ENCODE measurements around the gene ATP9B.

Gene ATP9B

GRCh38 chr18:79404567-79404910 lies 335.3 kb downstream of the ATP9B start:
- no peak for TF ChIP-seq ZBTB7A (tag by site-specific recombination; IDR thresholded peaks at IDR 0.05; ENCODE audit: low read depth)
- CTCF ChIA-PET = no interaction called here
- POLR2A ChIA-PET = interaction anchor here (1.2 kb wide), 1 partner anchor 14 kb away, joined by 3 read pairs; no protein-coding TSS in a partner anchor
- Histone ChIP-seq H3K27ac (ENCODE audit: extremely low read depth, low read depth, low read length) (no peak overlapping the region), H3K36me3 (ENCODE audit: control insufficient read depth in 2 of 2, insufficient read depth in 1 of 2, low read length in 2 of 2) (no peaks in the 10 kb centered on the region), H3K9me3 (ENCODE audit: control insufficient read depth, insufficient read depth, low read depth, low read length) (no peaks in the 10 kb centered on the region), H3K4me3 (ENCODE audit: low read depth, low read length) (no peak overlapping the region), H3K4me1 (ENCODE audit: control insufficient read depth, insufficient read depth, low read length) (no peaks in the 10 kb centered on the region)

GRCh38 chr18:79405019-79405780 lies 336.0 kb downstream of the ATP9B start:
- ChIA-PET POLR2A (no interaction called here), CTCF (no interaction called here)
- TF ChIP-seq ZNF521 (tag by site-specific recombination; IDR thresholded peaks at IDR 0.05) = no peak
- TF ChIP-seq ZNF398 (tag by site-specific recombination; IDR thresholded peaks at IDR 0.05) = no peak
- TF ChIP-seq, protein P1, sequence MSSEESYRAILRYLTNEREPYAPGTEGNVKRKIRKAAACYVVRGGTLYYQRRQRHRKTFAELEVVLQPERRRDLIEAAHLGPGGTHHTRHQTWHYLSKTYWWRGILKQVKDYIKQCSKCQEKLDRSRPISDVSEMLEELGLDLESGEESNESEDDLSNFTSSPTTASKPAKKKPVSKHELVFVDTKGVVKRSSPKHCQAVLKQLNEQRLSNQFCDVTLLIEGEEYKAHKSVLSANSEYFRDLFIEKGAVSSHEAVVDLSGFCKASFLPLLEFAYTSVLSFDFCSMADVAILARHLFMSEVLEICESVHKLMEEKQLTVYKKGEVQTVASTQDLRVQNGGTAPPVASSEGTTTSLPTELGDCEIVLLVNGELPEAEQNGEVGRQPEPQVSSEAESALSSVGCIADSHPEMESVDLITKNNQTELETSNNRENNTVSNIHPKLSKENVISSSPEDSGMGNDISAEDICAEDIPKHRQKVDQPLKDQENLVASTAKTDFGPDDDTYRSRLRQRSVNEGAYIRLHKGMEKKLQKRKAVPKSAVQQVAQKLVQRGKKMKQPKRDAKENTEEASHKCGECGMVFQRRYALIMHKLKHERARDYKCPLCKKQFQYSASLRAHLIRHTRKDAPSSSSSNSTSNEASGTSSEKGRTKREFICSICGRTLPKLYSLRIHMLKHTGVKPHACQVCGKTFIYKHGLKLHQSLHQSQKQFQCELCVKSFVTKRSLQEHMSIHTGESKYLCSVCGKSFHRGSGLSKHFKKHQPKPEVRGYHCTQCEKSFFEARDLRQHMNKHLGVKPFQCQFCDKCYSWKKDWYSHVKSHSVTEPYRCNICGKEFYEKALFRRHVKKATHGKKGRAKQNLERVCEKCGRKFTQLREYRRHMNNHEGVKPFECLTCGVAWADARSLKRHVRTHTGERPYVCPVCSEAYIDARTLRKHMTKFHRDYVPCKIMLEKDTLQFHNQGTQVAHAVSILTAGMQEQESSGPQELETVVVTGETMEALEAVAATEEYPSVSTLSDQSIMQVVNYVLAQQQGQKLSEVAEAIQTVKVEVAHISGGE (tag by site-specific recombination; conservative IDR thresholded peaks at IDR 0.05; ENCODE audit: low read depth) = no peak
- TF ChIP-seq ZNF433 (tag by site-specific recombination; IDR thresholded peaks at IDR 0.05; ENCODE audit: low read depth) = no peak
- no peak for TF ChIP-seq ZNF292 (tag by site-specific recombination; IDR thresholded peaks at IDR 0.05; ENCODE audit: borderline replicate concordance, low read depth)
- TF ChIP-seq, protein P2, sequence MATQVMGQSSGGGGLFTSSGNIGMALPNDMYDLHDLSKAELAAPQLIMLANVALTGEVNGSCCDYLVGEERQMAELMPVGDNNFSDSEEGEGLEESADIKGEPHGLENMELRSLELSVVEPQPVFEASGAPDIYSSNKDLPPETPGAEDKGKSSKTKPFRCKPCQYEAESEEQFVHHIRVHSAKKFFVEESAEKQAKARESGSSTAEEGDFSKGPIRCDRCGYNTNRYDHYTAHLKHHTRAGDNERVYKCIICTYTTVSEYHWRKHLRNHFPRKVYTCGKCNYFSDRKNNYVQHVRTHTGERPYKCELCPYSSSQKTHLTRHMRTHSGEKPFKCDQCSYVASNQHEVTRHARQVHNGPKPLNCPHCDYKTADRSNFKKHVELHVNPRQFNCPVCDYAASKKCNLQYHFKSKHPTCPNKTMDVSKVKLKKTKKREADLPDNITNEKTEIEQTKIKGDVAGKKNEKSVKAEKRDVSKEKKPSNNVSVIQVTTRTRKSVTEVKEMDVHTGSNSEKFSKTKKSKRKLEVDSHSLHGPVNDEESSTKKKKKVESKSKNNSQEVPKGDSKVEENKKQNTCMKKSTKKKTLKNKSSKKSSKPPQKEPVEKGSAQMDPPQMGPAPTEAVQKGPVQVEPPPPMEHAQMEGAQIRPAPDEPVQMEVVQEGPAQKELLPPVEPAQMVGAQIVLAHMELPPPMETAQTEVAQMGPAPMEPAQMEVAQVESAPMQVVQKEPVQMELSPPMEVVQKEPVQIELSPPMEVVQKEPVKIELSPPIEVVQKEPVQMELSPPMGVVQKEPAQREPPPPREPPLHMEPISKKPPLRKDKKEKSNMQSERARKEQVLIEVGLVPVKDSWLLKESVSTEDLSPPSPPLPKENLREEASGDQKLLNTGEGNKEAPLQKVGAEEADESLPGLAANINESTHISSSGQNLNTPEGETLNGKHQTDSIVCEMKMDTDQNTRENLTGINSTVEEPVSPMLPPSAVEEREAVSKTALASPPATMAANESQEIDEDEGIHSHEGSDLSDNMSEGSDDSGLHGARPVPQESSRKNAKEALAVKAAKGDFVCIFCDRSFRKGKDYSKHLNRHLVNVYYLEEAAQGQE (tag by site-specific recombination; IDR thresholded peaks at IDR 0.05) = no peak
- no peak for TF ChIP-seq ZNF114 (tag by site-specific recombination; IDR thresholded peaks at IDR 0.05)
- no peak for TF ChIP-seq MEIS1 (CRISPR knock-in tag; IDR thresholded peaks at IDR 0.05; ENCODE audit: borderline replicate concordance)
- TF ChIP-seq ZNF133 (tag by site-specific recombination; IDR thresholded peaks at IDR 0.05) = no peak
- Histone ChIP-seq H3K4me3 (ENCODE audit: low read depth, low read length) (no peak overlapping the region), H3K27ac (ENCODE audit: extremely low read depth, low read depth, low read length) (no peak overlapping the region), H3K36me3 (ENCODE audit: control insufficient read depth in 2 of 2, insufficient read depth in 1 of 2, low read length in 2 of 2) (no peaks in the 10 kb centered on the region), H3K4me1 (ENCODE audit: control insufficient read depth, insufficient read depth, low read length) (no peaks in the 10 kb centered on the region), H3K9me3 (ENCODE audit: control insufficient read depth, insufficient read depth, low read depth, low read length) (no peaks in the 10 kb centered on the region)

Measured in HEK293 (cell line).